K562 (cell line): ENCODE measurements around the gene GOLPH3L. TPM values are rescaled to one million over a fixed set of nuclear protein-coding genes. Genes with fewer than 3 reads are reported as not detected.

Source experiments
- ATAC-seq: fragments of 200-7000 bp; cut with Tn5 transposase; 3 replicates; pipeline ENCODE4 v1.9.1; 2020; ENCODE audit warnings: moderate library complexity
- BruUV-seq: library from RNA; stranded (reverse); fragments of 400-500 nt; replicated peaks from 2 replicates; lab custom pipeline; 2021; lab: Mats Ljungman, UMichigan
- CTCF ChIA-PET: fragments of 300-600 bp; formaldehyde crosslinking; extraction: SDS; loops from one replicate; lab custom pipeline; 2021; ENCODE audit warnings: low intra/inter-chr PET ratio; lab: Yijun Ruan, JAX
- POLR2A ChIA-PET: fragments of 300-600, 350-650 bp; sonication (Branson Sonifier 250); formaldehyde crosslinking; extraction: SDS; loops from one replicate; lab custom pipeline; 2021; ENCODE audit warnings: antibody characterized with exemption, inconsistent platforms; lab: Yijun Ruan, JAX
- DNase-seq, 4 experiments: peaks; one replicate each; pipeline versions ENCODE4 v3.0.0 to v3.0.0-alpha.2; 2011 to 2018; ENCODE audit warnings: low spot score in 3 of 4, mixed read lengths in 3 of 4; ENCODE audit errors: extremely low read depth in 1 of 4
- FAIRE-seq: peaks from 2 replicates; lab custom pipeline; 2011; peaks lifted over from hg19 to GRCh38; lab: Jason Lieb, UNC
- H2AFZ ChIP-seq: 2 replicates; pipeline ENCODE4 v1.6.0; 2011; ENCODE audit warnings: low read depth, low read length, control low read depth, inconsistent platforms
- H3K27ac ChIP-seq: fragments of 200-600 bp; 3 replicates; pipeline ENCODE4 v1.8.0; 2011; ENCODE audit warnings: low read depth, mild to moderate bottlenecking, control low read depth, inconsistent platforms, low read length, moderate library complexity, mixed read lengths; ENCODE audit errors: extremely low read depth
- H3K27me3 ChIP-seq, 2 experiments: fragments of 300-600 bp in 1 of 2; 2 replicates in 1 of 2; 3 replicates in 1 of 2; pipeline versions ENCODE4 v1.6.0 to v1.8.0; 2011; ENCODE audit warnings: inconsistent platforms in 2 of 2, low read length in 2 of 2, mild to moderate bottlenecking in 1 of 2, mixed read lengths in 1 of 2, moderate library complexity in 1 of 2; ENCODE audit not compliant: control insufficient read depth in 2 of 2, insufficient read depth in 2 of 2
- H3K36me3 ChIP-seq: fragments of 300-600 bp; 3 replicates; pipeline ENCODE4 v1.8.0; 2011; ENCODE audit warnings: mild to moderate bottlenecking, low read length, inconsistent platforms; ENCODE audit not compliant: control insufficient read depth, insufficient read depth
- H3K4me1 ChIP-seq, 2 experiments: fragments of 200-600 bp in 1 of 2; replicated peaks in 1 of 2; 2 replicates in 1 of 2; 3 replicates in 1 of 2; pipeline versions ENCODE4 v1.5.1 to v1.8.0; 2011; ENCODE audit warnings: inconsistent platforms in 2 of 2, low read length in 2 of 2, mild to moderate bottlenecking in 1 of 2, mixed read lengths in 1 of 2, moderate library complexity in 1 of 2; ENCODE audit not compliant: control insufficient read depth in 2 of 2, insufficient read depth in 2 of 2
- H3K4me2 ChIP-seq: 2 replicates; pipeline ENCODE4 v1.6.1; 2011; ENCODE audit warnings: low read length, control low read depth, inconsistent platforms, mixed read lengths; ENCODE audit not compliant: insufficient read depth
- H3K4me3 ChIP-seq: fragments of 200-600 bp; sonication (generic), shearing (Covaris generic); 2 replicates; pipeline ENCODE4 v1.5.1; 2016; ENCODE audit warnings: control low read depth, inconsistent platforms
- H3K79me2 ChIP-seq: fragments of 200-600 bp; 3 replicates; pipeline ENCODE4 v1.8.0; 2011; ENCODE audit warnings: low read length, inconsistent platforms; ENCODE audit not compliant: control insufficient read depth, insufficient read depth
- H3K9ac ChIP-seq, 2 experiments: 2 replicates each; pipeline versions ENCODE4 v1.6.0 to v1.6.1; 2011; ENCODE audit warnings: low read depth in 2 of 2, low read length in 2 of 2, control low read depth in 1 of 2, inconsistent platforms in 1 of 2, mild to moderate bottlenecking in 1 of 2, mixed read lengths in 1 of 2; ENCODE audit not compliant: insufficient read depth in 1 of 2
- H3K9me1 ChIP-seq: one replicate; pipeline ENCODE4 v1.6.0; 2011; ENCODE audit warnings: inconsistent platforms, mild to moderate bottlenecking, low read length, moderate library complexity; ENCODE audit not compliant: control insufficient read depth, insufficient read depth
- H3K9me3 ChIP-seq: replicated peaks from 2 replicates; pipeline ENCODE4 v1.5.1; 2011; ENCODE audit warnings: low read depth, low read length, inconsistent platforms; ENCODE audit not compliant: control insufficient read depth, insufficient read depth
- H4K20me1 ChIP-seq: replicated peaks from 2 replicates; pipeline ENCODE4 v1.6.1; 2011; ENCODE audit warnings: low read length, inconsistent platforms, mixed read lengths; ENCODE audit not compliant: control insufficient read depth, insufficient read depth
- ZNF3 ChIP-seq: fragments of 250-450 bp; sonication (Bioruptor Pico); IDR thresholded peaks from 2 replicates; pipeline ENCODE4 v1.5.0; 2021; ENCODE audit warnings: mild to moderate bottlenecking, moderate library complexity
- ZNF507 ChIP-seq: conservative IDR thresholded peaks from 2 replicates; pipeline ENCODE4 v1.6.1; 2017; ENCODE audit warnings: missing genetic modification characterization, missing compliant biosample characterization
- WGBS: fragments of 100-300 bp; shearing (Covaris generic); methylation state at CpG from one replicate; pipeline ENCODE4 v1.1.6; 2016; ENCODE audit warnings: low coverage, mixed read lengths; ENCODE audit not compliant: insufficient coverage; ENCODE audit errors: missing lambda C conversion rate; 5-methylcytosine and 5-hydroxymethylcytosine counted together
- in situ Hi-C: fragments of 300-500 bp; cut with MboI; formaldehyde crosslinking; loops from 4 replicates; pipeline ENCODE4 v1.15.0; 2018; ENCODE audit warnings: inconsistent platforms, mixed read lengths
- intact Hi-C: fragments of 100-400 bp; cut with micrococcal nuclease; formaldehyde crosslinking; loops from 2 replicates; pipeline ENCODE4 v1.14.2; 2022
- polyA plus RNA-seq, 8 experiments: library from polyadenylated mRNA; depleted of rRNA in 4 of 8; stranded (reverse) in 5 of 8; unstranded in 3 of 8; fragments of >200 nt; fragmentation: Nextera tagmentation in 2 of 8; fragmentation: Illumina TruSeq in 1 of 8; extraction: Ambion mirVana in 2 of 8; extraction: Trizol in 1 of 8; gene quantifications; 2 replicates each; pipeline versions ENCODE4 v1.2.1 to v1.2.3, GENCODE V29; 2011 to 2014; ENCODE audit warnings: inconsistent platforms in 1 of 8, missing spikeins in 1 of 8
- total RNA-seq, 7 experiments: library from RNA; depleted of rRNA in 6 of 7; stranded (reverse); fragments of >200 nt in 6 of 7; fragmentation: Illumina TruSeq in 2 of 7; extraction: Trizol in 2 of 7; gene quantifications; 2 replicates each; pipeline versions ENCODE4 v1.2.1 to v1.2.3, GENCODE V29; 2011 to 2021; ENCODE audit warnings: low replicate concordance in 1 of 7
- TF ChIP-seq, protein P1 (sequence below): fragments of 200-800 bp; sonication (Bioruptor generic); IDR thresholded peaks from 2 replicates; pipeline ENCODE4 v1.6.1; 2017; ENCODE audit warnings: missing genetic modification characterization, missing compliant biosample characterization
- TF ChIP-seq, protein P2 (sequence below): fragments of 150-350 bp; conservative IDR thresholded peaks from 2 replicates; pipeline ENCODE4 v1.6.1; 2014; ENCODE audit warnings: low read length

GOLPH3L gene
- total and polyA plus RNA-seq, 9 of the 15 experiments (the other 6 are each of a cell fraction or from before 2014, with no cell fraction given): 8.1 to 42.1 (median 21.6) TPM

DNA sequence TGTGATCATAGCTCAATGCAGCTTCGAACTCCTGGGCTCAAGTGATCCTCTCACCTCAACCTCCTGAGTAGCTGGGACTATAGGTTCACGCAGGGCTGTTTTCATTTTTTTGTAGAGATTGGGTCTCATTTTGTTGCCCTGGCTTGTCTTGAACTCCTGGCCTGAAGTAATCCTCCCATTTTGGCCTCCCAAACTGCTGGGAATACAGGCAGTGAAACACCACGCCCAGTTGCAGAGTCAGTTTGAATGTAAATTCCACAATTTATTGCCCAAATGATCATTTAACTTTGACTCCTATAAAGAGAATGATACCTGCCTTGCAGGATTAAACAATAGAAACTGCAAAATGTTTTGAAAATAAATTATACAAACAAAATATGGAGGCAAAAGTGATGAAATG, 10.7 kb downstream of the GOLPH3L start:
- Histone ChIP-seq H4K20me1 (no peaks in the 10 kb centered on the region), H3K9ac (no peak overlapping the region), H3K9me1 (no peaks in the 10 kb centered on the region), H3K4me1 (no peaks in the 10 kb centered on the region), H3K36me3 (peaks cover 38% of the 10 kb centered on the region; the same call in 2 of the 3 replicates), H3K4me2 (no peak overlapping the region), H3K9me3 (no peaks in the 10 kb centered on the region), H2AFZ (no peak overlapping the region), H3K27ac (no peak overlapping the region), H3K4me3 (no peak overlapping the region), H3K79me2 (no peaks in the 10 kb centered on the region), H3K27me3 (no peaks in the 10 kb centered on the region)
- no TSS peak for BruUV-seq
- in situ Hi-C loops: no loop called here
- DNase-seq: no peak
- 89% methylated on average over 3 of the region's 3 CpGs for WGBS
- ChIA-PET CTCF (no interaction called here), POLR2A (interaction anchor here (1.3 kb wide), 1 partner anchor 8 kb away, joined by 4 read pairs; no protein-coding TSS in a partner anchor)
- intact Hi-C loops: no loop called here
- TF ChIP-seq ZNF507 (no peak), ZNF3 (CRISPR knock-in tag) (no peak)
- TF ChIP-seq, protein P1, sequence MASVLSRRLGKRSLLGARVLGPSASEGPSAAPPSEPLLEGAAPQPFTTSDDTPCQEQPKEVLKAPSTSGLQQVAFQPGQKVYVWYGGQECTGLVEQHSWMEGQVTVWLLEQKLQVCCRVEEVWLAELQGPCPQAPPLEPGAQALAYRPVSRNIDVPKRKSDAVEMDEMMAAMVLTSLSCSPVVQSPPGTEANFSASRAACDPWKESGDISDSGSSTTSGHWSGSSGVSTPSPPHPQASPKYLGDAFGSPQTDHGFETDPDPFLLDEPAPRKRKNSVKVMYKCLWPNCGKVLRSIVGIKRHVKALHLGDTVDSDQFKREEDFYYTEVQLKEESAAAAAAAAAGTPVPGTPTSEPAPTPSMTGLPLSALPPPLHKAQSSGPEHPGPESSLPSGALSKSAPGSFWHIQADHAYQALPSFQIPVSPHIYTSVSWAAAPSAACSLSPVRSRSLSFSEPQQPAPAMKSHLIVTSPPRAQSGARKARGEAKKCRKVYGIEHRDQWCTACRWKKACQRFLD (CRISPR knock-in tag): no peak
- TF ChIP-seq, protein P2, sequence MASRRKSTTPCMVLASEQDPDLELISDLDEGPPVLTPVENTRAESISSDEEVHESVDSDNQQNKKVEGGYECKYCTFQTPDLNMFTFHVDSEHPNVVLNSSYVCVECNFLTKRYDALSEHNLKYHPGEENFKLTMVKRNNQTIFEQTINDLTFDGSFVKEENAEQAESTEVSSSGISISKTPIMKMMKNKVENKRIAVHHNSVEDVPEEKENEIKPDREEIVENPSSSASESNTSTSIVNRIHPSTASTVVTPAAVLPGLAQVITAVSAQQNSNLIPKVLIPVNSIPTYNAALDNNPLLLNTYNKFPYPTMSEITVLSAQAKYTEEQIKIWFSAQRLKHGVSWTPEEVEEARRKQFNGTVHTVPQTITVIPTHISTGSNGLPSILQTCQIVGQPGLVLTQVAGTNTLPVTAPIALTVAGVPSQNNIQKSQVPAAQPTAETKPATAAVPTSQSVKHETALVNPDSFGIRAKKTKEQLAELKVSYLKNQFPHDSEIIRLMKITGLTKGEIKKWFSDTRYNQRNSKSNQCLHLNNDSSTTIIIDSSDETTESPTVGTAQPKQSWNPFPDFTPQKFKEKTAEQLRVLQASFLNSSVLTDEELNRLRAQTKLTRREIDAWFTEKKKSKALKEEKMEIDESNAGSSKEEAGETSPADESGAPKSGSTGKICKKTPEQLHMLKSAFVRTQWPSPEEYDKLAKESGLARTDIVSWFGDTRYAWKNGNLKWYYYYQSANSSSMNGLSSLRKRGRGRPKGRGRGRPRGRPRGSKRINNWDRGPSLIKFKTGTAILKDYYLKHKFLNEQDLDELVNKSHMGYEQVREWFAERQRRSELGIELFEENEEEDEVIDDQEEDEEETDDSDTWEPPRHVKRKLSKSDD: no peak
- ATAC-seq: no peak
- no peak for FAIRE-seq
